Measurements from ENCODE around the gene GPT2.

GPT2 gene

GRCh38 chr16:46954562-46954961, 70.4 kb downstream of the GPT2 start:
- DNase-seq (ENCODE audit: low read depth in 1 of 2, low spot score in 1 of 2), result no peak
- no peak overlapping the region for H3K27ac ChIP-seq (replicated peaks)

GRCh38 chr16:46961373-46962353, 77.5 kb downstream of the GPT2 start:
- Histone ChIP-seq H3K27me3 (ENCODE audit: insufficient read depth, poor library complexity, severe bottlenecking) (no peaks in the 10 kb centered on the region), H3K4me3 (replicated peaks; ENCODE audit: insufficient read depth, low read length) (no peak overlapping the region), H3K27ac (replicated peaks) (peak overlapping the region; percentile 46)
- no peak for TF ChIP-seq REST (IDR thresholded peaks at IDR 0.05; ENCODE audit: insufficient replicate concordance, low read depth)
- TF ChIP-seq POLR2AphosphoS5 (IDR thresholded peaks at IDR 0.05; ENCODE audit: low read depth), result no peak
- peak; percentile 70; the same call in 1 of the 2 replicates for TF ChIP-seq SPI1 (IDR thresholded peaks at IDR 0.05; ENCODE audit: borderline replicate concordance, low read depth)
- DNase-seq (ENCODE audit: low read depth in 1 of 2, low spot score in 1 of 2), result peak; percentile 67 to 73

More at GRCh38 chr16:46954562-46954961, 70.4 kb downstream of the GPT2 start:
- no peak overlapping the region for H3K4me3 ChIP-seq (replicated peaks; ENCODE audit: insufficient read depth, low read length)
- no peaks in the 10 kb centered on the region for H3K27me3 ChIP-seq (ENCODE audit: insufficient read depth, poor library complexity, severe bottlenecking)
- no peak for TF ChIP-seq SPI1 (IDR thresholded peaks at IDR 0.05; ENCODE audit: borderline replicate concordance, low read depth)
- TF ChIP-seq REST (IDR thresholded peaks at IDR 0.05; ENCODE audit: insufficient replicate concordance, low read depth), result no peak
- TF ChIP-seq CTCF (IDR thresholded peaks at IDR 0.05; ENCODE audit: insufficient read depth, low read length), result no peak
- no peak for TF ChIP-seq GABPA (IDR thresholded peaks at IDR 0.05; ENCODE audit: low read depth)
- TF ChIP-seq POLR2AphosphoS5 (IDR thresholded peaks at IDR 0.05; ENCODE audit: low read depth), result no peak

GRCh38 chr16:46962629-46963028, 78.5 kb downstream of the GPT2 start:
- no peak for TF ChIP-seq GABPA (IDR thresholded peaks at IDR 0.05; ENCODE audit: low read depth)
- TF ChIP-seq POLR2AphosphoS5 (IDR thresholded peaks at IDR 0.05; ENCODE audit: low read depth), result no peak
- no peak for TF ChIP-seq SPI1 (IDR thresholded peaks at IDR 0.05; ENCODE audit: borderline replicate concordance, low read depth)

GRCh38 chr16:46968063-46968435, 83.9 kb downstream of the GPT2 start:
- no peak overlapping the region for H3K27ac ChIP-seq (replicated peaks)
- no peak overlapping the region for H3K4me3 ChIP-seq (replicated peaks; ENCODE audit: insufficient read depth, low read length)
- DNase-seq (ENCODE audit: low read depth in 1 of 2, low spot score in 1 of 2), result no peak
- no peaks in the 10 kb centered on the region for H3K27me3 ChIP-seq (ENCODE audit: insufficient read depth, poor library complexity, severe bottlenecking)
- TF ChIP-seq REST (IDR thresholded peaks at IDR 0.05; ENCODE audit: insufficient replicate concordance, low read depth) (no peak), CTCF (IDR thresholded peaks at IDR 0.05; ENCODE audit: insufficient read depth, low read length) (no peak), POLR2AphosphoS5 (IDR thresholded peaks at IDR 0.05; ENCODE audit: low read depth) (no peak), GABPA (IDR thresholded peaks at IDR 0.05; ENCODE audit: low read depth) (no peak), SPI1 (IDR thresholded peaks at IDR 0.05; ENCODE audit: borderline replicate concordance, low read depth) (no peak)

More at GRCh38 chr16:46962629-46963028, 78.5 kb downstream of the GPT2 start:
- no peak overlapping the region for H3K4me3 ChIP-seq (replicated peaks; ENCODE audit: insufficient read depth, low read length)
- no peak overlapping the region; the same call in 1 of the 2 replicates for H3K27ac ChIP-seq (replicated peaks)
- no peak for DNase-seq (ENCODE audit: low read depth in 1 of 2, low spot score in 1 of 2)
- no peaks in the 10 kb centered on the region for H3K27me3 ChIP-seq (ENCODE audit: insufficient read depth, poor library complexity, severe bottlenecking)
